Activated CD4-positive, alpha-beta T cell treated with anti-CD3 and anti-CD28 coated beads for 4 hours (primary cell): Measurements from ENCODE around the gene SOX2.
"Not testable (repeated sequence)": the region's sequence is repeated elsewhere in the genome, so short reads cannot be mapped to it uniquely, and the experiment has no call there.

Source experiments
- DNase-seq, 2 donors: peaks; one replicate each; pipeline ENCODE4 v3.0.0-alpha.2; 2020

SOX2 gene

DNA sequence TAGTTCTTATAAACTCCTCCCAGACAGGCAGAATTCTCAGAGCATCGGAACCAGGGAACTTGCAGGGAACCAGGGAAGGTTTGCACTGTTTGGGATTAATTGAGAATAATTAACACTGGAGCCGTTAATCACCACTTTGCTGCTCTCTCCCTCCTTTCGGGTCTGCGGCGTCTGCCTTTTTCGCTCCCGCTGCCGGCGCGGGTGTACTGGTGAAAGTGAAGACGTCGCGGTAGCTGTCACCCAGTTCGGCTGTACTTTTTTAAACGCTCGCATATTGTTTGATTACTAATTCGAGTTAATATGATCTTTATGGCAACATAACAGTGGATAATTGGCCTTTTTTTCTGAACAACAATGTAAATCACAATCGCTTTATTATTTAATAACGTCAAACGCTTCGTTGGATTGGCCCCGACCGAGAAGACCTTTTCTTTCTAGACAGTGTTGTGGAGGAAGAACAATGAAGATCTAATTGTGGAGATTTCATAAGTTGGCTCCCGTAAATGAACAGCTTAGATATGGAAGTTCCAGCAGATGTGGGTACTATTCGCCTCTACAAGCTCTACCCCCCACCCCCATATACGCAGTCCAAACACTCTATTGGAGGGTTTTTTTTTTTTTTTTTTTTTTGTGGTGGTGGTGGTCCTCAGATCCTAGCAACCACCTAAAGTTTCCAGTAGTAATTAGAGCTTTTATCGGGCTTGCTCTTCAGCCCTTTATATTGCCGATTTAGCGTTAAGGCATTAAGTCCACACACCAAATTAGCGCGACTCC, 12.7 kb downstream of the SOX2 start:
- no peak for DNase-seq

DNA sequence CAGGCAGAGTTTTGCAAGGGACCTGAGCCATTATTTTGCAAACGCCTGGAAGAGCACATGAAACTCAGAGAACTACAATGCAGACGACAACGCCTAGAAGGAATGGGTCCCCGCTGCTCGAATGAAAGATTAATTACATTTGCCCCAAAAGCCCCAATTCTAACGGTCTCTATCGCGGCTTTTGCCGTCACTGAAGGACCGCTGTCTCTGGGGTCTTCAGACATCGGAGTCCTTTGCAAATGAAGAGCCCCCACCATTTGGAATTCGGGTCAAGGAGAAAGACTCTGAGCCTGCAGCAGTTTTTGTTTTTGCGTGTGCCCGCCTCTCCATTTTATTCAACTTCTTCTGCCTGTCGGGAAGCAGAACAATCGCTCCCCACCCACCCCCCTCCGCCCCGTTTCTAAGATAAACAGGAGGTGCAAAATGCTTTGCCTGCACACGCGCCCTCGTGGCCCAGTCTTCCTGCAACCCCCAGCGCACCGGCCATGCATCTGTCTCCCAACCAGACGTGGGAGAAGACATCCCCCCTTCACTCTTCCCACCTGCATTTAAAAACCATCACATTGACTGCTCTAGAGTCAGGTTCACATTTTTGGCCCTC, 13.5 kb downstream of the SOX2 start:
- DNase-seq = no peak

DNA sequence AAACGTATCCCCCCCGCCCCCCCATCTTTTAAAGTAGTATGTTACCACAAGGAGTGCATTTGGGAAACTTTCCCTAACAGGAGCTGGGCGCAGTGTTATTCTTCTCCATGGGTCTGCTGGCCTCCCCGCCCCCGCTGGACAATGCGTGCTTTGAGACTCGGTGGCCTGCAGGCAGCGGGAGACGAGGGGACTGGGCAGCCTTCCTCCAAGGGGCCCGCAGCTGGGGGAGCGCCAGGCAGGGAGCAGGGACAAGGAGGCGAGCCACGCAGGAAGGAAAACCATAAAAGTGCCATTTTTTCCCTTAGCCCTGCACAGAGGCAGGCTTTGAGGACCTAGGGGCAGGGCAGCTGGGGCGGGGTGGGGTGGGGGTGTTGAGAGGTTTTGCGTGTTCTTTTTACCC, 14.1 kb downstream of the SOX2 start:
- no peak for DNase-seq

DNA sequence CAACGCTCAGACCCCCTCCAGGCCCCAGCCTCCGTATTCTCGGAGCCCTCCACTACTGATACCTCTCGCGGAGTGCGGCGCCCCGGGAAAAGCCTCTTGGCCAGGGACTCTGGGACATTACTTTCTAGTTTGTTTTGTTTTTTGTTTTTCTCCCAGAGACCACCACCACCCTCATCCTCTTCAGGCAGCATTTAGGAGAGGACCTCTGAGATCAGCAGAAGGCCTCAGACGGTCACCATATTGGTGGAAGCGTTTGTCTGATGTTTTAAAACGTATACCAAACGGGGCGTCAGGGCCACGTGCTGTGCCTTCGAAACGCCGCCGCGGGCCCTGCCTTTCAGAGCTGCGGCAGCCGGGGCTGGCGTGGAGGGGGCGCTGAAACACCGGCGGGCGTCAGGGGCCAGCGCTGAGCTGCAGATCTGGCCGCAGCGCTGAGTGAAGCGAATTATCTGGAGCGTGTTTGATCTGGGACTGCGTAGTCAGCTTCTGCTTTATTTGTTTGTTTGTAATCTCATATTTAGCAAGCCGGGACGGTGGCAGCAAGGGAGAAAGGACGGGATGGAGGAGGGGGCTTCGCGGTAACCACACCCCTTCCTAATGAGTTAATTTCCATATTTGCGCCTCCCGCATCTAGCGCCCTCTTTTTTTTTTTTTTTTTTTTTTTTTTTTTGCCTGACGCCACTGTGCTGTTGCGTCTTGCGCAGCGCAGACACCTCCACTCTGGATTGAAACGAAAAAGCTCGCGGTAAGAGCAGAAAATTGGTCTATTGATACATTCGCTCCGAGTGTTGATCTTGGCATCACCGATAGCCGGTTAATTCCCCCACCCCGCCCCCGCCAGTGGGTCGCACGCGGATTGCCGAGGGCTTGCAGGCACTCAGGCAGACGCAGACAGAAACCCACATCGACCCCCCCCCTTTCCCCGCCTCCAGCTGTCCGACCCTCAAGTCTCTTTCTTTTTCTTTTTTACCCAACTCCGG, 14.9 kb downstream of the SOX2 start:
- DNase-seq = no peak

DNA sequence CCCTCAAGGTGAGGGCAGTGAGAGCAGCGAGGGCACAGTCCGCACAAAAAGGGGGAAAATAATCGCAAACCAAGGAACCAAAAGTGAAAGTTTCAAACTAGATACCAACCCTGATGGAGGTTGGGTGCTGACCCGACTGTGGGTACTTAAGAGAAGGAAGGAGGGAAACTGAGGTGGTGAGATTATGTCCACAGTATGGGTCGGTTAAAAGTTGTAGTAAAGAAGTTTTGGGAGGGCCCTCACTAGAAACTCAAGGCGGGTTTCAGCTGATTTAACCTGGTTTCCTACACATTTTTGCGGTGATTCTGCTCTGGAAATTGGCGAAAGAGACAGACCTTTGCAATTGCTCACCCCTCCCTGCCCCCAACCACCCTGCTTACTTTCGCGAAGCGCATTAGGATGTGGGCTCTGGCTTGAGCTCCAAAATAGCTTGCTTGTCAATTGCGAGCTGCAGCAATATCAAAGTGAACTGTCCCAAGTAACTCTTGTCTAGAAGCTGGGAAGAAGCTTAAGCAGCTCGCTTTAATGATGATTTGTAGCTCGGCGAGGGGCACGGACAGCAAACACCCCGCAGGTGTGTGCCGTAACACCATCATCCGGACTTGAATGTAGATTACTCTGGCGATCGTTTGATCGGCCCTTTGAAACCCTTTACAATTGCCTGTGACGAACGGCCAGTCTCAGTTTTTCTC, 15.8 kb downstream of the SOX2 start:
- DNase-seq = no peak

DNA sequence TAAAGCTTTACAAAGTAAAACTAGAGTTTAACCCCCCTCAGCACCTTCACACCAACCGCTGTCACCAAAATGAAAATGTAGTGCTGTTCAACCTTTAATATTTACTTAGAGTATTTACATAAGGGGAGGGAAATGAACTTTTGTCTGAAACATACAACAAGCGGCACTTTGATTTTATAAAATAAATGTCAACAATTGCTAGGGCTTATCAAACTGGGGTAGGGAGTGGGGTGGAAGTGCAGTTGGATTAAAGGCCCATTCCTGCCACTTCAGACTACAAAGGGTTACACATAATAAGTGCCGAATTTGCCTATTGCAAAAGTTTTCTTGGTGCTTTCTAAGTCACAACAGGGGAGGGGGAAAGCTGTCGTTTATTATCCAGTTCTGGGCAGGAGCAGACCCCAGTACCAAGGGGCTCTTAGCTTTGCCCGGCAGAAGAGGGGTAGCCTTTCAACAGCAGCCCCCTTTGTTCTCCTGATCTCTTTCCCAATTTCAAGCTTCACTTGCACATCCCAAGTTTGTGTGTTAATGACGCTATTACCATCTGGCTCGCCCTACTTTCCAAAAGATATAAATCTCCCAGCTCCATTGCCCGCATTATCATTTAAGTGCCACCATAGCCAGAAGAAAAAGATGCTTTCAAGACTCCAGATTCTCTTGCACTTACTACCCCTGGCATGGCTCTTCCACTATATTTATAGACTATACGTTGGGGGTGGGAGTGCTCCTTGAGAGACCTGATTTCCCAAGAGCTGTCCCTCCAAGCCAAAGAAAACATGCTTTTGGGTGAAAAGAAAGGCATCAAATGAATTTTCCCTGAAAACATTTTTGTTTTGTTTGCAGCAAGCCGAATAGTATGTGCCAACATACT, 17.0 kb downstream of the SOX2 start:
- no peak for DNase-seq

DNA sequence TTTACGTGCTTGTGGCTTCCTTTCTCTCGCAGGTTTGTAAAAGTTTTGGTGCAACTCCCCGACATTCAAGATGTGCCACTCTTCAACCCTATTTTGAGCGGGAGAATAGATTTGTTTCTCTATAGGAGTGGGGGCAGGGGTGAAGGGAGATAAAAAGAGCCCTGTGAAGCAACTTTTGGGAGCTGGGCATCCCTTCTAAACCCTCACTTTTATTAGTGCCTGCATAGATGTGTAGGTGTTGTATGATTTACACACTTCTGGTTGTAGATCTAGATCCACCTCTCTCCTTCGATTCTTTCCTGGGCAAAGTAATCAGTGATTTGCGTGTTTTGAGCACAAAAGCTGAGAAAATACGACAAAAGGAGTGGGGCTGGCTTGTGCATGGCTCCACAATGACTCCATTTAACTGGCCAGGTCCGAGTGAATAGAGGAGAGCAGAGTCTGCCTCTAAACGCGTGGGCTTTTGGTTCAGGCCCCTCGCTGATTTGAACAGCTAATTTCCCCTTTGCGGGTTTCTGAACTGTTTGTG, 17.7 kb downstream of the SOX2 start:
- no peak for DNase-seq

DNA sequence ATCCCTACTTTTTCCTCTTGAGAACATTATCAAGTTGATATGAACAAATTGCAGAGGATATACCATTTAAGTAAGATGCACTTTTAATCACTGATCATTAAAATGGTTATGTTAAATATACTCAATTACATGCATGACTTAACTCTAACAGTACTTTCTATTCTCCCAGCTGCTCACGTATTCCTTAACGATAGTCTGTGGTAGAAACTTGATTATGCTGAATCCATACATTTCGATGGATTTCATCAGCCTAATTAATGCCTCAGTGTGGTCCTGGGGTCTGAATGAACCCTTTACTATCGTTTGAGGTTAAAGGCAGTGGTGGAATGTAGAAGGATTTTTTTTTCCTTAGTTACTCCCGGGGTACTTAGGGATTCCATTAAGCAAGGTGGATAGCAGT, 18.6 kb downstream of the SOX2 start:
- DNase-seq = no peak

DNA sequence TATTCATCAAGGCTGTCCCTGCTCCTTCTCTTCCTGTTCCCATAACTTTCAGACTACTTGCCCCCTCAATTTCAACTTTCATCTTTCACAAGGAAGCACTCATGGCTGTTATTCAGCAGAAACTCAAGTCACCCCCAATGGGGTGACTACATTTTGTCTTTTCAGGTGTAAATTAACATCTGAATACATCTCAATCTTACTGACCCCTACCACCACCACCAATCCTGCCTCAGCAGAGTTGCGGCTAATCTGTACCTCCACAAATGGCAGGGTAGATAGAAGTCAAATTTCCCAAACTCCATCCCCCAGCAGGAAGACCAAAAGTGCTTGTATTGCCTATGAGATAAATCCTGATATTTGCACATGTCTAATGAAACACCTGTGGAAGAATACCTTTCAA, 19.2 kb downstream of the SOX2 start:
- DNase-seq = no peak

DNA sequence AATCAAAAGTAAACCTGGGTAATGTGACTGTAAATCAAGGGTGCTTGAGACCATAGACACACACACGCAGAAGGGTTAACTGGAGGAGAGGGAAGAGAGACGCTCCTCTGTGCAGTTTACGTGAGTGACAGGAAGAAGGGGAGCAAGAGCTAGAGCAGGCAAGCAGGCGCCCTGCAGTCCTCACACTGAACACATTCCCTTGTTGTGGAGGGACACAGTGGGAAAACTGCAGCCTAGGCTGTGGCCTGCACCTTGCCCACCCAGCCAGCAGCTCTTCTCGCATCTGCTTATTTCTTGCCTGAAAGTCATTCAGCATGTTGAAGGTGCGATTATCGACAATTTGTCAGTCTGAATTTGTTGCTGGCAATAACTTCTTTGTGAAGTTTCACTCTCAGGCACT, 24.2 kb downstream of the SOX2 start:
- no peak for DNase-seq

DNA sequence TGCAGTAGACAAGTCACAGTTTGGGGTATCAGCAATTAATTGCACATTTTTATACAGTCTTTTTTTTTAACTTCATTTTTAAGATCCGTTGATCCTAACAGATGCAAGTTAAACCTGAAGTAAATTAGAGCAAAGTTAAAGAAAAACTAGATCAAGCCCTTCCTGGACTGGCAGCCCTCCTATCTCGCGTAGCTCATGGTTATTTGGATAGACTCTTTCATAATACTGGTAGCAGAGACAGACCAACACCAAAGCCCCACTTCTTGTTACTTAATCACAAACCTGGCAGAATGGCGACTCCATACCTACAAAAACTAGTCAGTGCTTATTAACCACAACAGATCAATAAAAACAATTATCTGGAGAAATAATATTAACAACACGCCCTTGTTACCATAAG, 26.8 kb downstream of the SOX2 start:
- no peak for DNase-seq

DNA sequence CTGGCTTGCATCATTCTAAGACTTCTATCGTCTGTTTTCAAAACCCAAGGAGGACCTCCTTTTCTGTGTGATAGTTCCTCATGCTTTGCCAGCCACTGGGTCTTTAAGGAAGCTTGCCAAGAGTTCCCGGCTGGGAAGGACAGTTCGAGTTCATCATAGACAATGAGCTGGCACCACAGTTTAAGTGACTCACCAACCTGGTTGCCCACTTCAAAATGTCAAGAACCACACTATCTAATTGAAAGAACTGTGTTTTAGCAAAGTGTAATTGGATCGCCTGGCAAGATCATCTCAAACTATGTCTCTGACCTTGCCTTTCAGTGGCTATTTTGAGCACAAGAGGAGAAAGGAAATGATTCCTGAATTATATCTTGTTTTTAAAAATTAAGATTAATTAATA, 27.9 kb downstream of the SOX2 start:
- no peak for DNase-seq

DNA sequence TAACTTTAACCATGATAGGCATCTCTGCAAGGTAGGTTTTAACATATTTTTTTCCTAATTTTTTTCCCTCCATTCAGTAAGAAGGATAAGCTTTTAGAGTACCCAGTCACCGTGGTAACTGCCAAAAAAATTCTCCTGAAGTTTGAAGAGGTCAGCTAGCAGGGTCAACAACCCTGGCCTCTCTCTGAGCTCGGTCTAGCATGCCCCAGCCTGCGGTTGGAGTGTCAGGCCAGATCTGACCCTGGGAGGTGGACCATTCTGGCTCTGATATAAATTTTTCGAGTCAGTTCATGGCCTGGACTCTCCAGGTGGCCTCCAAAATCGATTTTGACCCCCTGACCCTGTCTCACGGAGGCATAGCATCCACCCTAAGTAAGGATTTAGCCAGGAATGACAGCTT, 29.7 kb downstream of the SOX2 start:
- no peak for DNase-seq

DNA sequence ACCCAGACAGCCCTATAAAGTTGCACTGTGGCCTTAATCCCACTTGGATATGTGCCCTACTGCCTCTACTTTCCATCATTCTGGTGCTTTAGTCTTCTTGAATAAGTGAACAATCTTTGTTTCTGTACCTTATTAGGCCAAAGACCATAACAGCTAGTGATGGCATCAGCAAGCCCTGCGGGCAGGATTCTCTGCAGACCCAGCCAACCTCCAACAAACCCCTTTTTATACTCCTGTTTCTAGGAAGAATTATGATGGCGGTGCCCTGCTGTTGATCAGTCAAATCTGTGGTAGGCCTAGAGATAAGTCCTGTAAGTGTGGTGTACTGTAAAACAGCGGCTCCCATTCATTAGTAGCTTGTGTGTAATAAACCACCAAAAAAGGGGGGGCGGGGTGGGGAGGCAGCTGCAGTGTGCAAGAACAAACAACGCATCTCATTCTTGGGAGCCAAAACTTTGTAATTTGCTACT, 40.5 kb downstream of the SOX2 start:
- DNase-seq = no peak

DNA sequence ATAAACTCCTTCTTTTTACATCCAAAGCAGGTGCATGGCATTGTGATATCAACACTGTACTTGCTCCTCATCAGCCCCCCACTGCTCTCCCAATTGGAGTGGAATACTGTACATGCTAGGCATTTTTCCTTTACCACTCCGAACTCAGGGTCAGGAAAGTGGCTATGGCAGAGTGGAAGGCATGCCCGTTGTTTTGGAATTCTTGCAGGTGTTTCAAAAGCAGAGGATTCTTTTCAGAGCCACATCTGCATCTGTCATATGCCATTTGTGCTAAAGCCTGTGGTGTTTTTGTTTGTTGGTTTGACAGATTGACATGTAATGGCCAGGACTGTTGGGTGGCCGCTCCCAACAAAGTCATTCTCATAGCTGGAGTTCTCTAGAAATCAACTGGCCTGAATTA, 41.7 kb downstream of the SOX2 start:
- no peak for DNase-seq

DNA sequence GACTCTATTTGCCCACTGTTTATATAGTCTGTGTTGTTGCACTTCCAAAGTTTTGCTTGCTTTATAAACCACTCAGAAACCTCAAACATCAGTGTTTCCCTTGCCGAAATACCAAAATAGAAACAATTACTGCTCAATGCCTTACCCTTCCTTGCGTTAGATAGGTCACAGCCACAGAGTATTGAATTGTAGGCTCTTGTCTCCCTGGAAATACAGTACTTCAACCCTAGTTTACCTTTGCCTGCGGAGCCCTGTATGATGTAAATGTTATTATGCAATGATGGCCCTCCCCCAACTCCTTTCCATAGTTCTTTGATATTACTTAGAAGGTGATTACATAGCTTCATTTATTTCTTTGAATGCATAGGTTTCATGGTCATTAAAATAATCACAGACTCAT, 44.2 kb downstream of the SOX2 start:
- no peak for DNase-seq

DNA sequence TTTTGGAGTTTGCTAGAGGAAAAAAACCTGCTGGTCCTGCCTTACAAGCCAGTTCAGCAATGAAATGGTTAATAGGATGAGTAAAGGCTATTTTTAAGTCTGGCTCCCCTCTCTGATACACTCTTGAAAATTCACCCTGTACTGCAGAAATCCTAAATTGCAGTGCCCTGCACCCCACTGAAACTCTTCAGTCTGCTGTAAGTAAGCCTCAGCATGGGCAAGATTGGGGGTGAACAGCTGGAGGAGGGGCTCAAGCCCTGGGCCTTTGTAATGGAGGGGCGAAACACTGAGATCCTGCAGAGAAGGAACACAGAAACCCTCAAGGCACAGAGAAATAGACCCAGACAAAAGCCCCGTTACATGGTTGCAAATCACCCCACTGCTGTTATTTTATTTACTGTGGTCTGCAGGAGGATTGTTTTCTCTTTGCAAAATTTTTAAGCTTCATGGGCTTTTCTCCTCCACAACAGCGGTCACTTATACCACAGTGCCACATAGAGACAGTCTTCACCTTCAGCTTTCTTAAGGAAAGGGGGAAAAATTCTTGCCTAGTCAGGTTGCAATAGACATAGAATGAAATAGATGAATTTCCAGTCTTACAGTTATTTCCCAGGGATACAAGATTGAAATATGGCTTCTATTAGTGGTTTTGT, 45.0 kb downstream of the SOX2 start:
- no peak for DNase-seq

DNA sequence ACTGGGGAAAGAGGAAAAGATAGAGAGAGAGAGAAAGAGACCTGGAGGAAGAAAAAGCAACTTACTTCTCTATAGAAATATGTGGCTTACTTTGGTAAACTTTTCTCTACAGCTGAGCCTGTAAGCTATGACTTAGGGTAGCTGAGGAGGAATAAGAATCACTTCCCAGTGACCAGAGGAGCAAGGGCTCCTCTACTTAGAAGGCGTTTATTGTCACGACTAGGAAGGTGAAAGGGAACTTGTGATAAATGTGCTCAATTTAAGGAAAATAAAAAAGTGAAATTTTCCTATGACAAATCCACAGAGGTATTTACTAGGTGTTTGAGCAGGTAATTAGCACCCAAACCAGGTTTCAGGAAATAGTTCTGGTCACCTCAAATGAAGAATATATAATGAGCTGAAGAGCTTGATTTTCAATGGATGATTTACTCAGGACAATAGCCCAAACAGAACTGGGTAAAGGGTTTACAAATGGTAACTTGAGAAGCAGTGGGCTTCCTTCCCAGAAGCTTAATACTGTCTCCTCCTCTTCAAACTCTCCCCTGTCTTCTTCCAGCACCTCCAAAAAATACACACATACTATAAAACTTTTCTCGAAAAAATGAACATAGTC, 46.1 kb downstream of the SOX2 start:
- DNase-seq = no peak

DNA sequence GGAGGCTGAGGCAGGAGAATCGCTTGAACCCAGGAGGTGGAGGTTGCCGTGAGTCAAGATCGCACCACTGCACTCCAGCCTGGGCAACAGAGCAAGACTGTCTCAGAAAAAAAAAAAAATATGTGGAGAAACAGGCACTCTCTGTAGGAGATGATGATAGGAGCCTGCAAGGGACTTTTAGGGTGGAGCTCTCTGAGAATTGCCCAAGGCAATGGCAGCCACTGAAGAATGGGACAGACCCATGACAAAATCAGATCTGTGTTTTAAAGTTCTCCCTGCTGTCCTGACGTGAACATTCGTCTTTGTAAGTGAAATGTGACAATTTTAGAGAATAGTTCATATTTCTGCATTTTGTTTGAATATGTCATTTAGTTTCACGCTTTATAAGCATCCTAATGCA, 50.2 kb downstream of the SOX2 start:
- DNase-seq = no peak

DNA sequence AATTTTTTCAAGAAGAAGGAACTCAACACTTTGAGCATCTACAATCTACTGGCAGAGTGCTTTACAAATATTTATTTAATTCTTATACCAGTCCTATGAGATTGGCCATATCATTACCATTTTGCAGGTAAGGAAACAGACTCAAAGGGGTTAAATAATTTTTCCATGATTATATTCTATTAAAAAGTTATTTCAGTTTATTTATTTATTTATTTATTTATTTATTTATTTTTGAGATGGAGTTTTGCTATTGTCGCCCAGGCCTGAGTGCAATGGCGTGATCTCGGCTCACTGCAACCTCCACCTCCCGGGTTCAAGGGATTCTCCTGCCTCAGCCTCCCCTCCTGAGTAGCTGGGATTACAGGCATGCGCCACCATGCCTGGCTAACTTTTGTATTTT, 52.3 kb downstream of the SOX2 start:
- DNase-seq = not testable (repeated sequence)
